ENCODE measurements around the gene DOCK8.

Gene DOCK8

DNA sequence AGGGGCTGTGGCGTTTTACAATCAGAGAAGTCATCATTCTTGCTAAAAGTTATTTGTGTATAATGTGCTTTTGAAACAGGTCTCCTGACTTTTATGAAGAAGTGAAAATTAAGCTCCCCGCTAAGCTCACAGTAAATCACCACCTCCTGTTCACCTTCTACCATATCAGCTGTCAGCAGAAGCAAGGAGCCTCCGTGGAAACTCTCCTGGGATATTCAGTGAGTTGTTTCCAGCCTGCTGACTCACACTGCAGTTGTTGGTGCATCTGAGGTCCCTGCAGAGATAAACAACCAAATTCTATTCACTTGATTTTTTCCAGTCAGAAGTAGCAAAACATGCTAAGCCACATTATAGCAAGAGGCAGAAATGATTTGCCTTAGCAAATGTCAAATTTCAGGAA lies 156.7 kb downstream of the DOCK8 start:
- TF ChIP-seq, protein P1, sequence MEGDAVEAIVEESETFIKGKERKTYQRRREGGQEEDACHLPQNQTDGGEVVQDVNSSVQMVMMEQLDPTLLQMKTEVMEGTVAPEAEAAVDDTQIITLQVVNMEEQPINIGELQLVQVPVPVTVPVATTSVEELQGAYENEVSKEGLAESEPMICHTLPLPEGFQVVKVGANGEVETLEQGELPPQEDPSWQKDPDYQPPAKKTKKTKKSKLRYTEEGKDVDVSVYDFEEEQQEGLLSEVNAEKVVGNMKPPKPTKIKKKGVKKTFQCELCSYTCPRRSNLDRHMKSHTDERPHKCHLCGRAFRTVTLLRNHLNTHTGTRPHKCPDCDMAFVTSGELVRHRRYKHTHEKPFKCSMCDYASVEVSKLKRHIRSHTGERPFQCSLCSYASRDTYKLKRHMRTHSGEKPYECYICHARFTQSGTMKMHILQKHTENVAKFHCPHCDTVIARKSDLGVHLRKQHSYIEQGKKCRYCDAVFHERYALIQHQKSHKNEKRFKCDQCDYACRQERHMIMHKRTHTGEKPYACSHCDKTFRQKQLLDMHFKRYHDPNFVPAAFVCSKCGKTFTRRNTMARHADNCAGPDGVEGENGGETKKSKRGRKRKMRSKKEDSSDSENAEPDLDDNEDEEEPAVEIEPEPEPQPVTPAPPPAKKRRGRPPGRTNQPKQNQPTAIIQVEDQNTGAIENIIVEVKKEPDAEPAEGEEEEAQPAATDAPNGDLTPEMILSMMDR (IDR thresholded peaks at IDR 0.05) = no peak
- H3K4me3 ChIP-seq = no peak overlapping the region
- DNase-seq (ENCODE audit: low spot score) = no peak

DNA sequence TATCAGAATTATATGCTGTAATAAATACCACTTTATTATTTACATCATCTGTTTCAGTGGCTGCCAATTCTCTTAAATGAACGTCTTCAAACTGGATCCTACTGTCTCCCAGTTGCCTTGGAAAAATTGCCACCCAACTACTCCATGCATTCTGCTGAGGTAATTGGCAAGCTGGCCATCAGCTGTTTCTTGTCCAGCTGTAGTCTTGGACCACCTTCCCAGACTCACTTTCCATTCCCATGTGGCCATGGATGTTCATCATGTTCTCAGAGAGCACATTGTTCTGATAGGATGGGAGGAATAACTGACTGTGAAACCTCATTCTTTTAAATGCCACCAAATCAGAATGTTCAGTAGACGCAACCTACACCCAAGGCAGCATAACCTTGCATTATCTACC lies 157.5 kb downstream of the DOCK8 start:
- no peak for DNase-seq (ENCODE audit: low spot score)
- H3K4me3 ChIP-seq = no peak overlapping the region
- TF ChIP-seq, protein P1 (IDR thresholded peaks at IDR 0.05) = no peak
- H3K27ac ChIP-seq = no peak overlapping the region

More for the DNA sequence above, 156.7 kb downstream of the DOCK8 start:
- no peak overlapping the region for H3K27ac ChIP-seq

DNA sequence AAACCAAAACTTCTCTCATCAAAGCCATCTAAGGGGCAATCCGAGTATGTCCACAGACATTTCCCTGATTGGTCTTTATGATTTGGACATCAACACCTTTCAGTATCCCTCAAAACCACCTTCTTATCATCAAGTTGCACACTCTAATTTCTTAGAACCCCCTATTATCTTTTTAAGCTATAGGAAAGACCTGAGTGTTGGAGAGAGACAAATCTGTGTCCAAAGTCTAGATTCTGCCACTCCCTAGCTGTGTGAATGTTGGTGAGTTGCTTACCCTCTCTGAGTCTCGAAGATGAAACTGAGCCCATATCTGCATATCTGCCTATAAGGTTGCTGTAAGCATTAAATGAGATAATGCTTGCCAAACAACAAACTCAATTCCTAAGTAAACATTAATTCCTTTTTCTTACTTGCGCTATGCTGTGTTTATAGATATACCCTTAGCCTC lies 159.1 kb downstream of the DOCK8 start:
- Histone ChIP-seq H3K4me3 (no peak overlapping the region), H3K27ac (no peak overlapping the region)
- TF ChIP-seq, protein P1 (IDR thresholded peaks at IDR 0.05) = no peak
- DNase-seq (ENCODE audit: low spot score) = no peak

DNA sequence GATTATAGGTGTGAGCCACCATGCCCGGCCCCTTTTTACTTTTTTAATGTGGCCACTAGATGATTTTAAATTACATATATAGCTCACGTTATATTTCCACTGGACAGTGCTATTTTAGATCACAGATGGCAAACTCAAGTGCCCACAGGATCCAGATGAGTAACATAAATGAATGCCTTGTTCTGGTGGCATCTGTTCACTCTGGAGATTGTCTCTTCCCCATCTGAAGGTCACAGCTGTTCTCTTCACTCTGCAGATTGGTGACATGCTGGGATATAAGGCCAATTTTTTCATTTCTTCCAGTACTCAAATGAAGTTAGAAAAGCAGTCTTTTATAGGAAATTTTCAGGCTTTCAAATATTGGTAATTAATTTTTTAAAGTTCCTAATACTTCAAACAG lies 160.1 kb downstream of the DOCK8 start:
- TF ChIP-seq, protein P1 (IDR thresholded peaks at IDR 0.05) = no peak
- DNase-seq (ENCODE audit: low spot score) = no peak
- H3K27ac ChIP-seq = no peak overlapping the region
- H3K4me3 ChIP-seq = no peak overlapping the region

DNA sequence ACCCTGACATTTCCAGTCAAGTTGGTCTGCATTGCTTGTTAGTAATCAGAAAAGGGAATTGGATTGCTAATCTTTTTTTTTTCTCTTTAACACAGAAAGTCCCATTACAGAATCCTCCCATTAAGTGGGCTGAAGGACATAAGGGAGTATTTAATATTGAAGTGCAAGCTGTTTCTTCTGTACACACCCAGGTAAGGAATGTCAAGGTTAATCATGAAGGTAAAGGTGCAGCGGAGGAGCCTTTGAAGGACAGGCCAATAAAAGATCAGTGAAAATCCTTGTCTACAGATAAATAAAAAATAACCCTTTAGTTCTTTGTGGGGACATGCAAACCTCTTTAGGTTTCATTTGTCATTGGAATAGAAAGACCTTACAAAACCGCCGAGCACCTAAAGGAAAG lies 161.4 kb downstream of the DOCK8 start:
- Histone ChIP-seq H3K4me3 (no peak overlapping the region), H3K27ac (no peak overlapping the region)
- TF ChIP-seq, protein P1 (IDR thresholded peaks at IDR 0.05) = no peak
- no peak for DNase-seq (ENCODE audit: low spot score)

DNA sequence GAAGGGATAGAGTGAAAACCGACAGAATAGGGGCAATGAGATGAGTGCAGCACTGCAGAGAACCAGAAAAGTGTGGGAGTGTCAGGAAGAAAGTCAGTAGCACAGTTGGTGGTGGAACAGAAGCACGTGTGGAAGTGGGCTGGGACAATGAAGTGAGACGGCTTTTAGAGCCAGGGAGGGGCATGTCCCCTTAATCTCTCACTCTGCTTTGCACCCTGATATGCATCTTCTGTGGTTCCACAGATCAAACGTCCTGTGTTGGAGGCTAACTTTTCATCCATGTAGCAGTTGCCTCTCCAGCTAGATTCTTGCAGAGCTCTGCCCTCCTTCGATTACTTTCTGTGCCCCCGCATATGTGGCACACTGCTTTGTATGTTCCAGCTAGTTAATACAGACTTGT lies 163.6 kb downstream of the DOCK8 start:
- Histone ChIP-seq H3K27ac (no peak overlapping the region), H3K4me3 (no peak overlapping the region)
- TF ChIP-seq, protein P1 (IDR thresholded peaks at IDR 0.05) = no peak
- DNase-seq (ENCODE audit: low spot score) = no peak

DNA sequence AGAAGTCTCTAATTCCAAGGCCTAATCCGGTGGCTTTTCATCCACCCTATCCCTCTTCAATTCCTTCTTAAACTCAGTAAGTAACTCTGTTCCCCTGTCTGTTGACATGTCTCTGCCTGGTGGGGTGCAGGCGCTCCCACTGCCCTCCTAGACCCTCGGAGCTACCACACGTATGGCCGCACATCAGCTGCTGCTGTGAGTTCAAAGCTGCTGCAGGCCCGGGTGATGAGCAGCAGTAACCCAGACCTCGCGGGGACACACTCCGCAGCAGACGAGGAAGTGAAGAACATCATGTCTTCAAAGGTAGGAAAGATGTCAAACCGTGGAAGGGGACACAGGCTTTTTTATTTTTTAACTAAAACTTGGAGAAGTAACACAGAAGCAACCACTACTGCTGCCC lies 167.7 kb downstream of the DOCK8 start:
- TF ChIP-seq, protein P1 (IDR thresholded peaks at IDR 0.05) = no peak
- DNase-seq (ENCODE audit: low spot score) = no peak
- H3K27ac ChIP-seq = no peak overlapping the region
- no peak overlapping the region for H3K4me3 ChIP-seq

Data from coronary artery (tissue), 2 donors.